GM18861 (cell line): ENCODE results near the gene SPAAR.
"Not testable (repeated sequence)": the region's sequence is repeated elsewhere in the genome, so short reads cannot be mapped to it uniquely, and the experiment has no call there.

Experiments
- ATAC-seq: cut with Tn5 transposase; IDR thresholded peaks from one replicate; pipeline ENCODE4 v1.9.1; 2021; ENCODE audit not compliant: unreplicated experiment

SPAAR gene

GRCh38 chr9:35920051-35920620, 10.8 kb downstream of the SPAAR start:
- no peak for ATAC-seq

GRCh38 chr9:35923598-35923926, 14.3 kb downstream of the SPAAR start:
- ATAC-seq, result no peak

GRCh38 chr9:35923927-35924763, 14.9 kb downstream of the SPAAR start:
- ATAC-seq, result no peak

- ATAC-seq, result no peak
Measured at GRCh38 chr9:35928591-35929452, 19.5 kb downstream of the SPAAR start.

GRCh38 chr9:35929453-35929718, 20.1 kb downstream of the SPAAR start:
- ATAC-seq, result no peak

GRCh38 chr9:35930521-35930920, 21.2 kb downstream of the SPAAR start:
- no peak for ATAC-seq

GRCh38 chr9:35930989-35931388, 21.7 kb downstream of the SPAAR start:
- ATAC-seq, result no peak

GRCh38 chr9:35932735-35933134, 23.4 kb downstream of the SPAAR start:
- ATAC-seq, result no peak

- no peak for ATAC-seq
Measured at GRCh38 chr9:35933550-35934067, 24.3 kb downstream of the SPAAR start.

GRCh38 chr9:35934069-35934468, 24.8 kb downstream of the SPAAR start:
- ATAC-seq, result not testable (repeated sequence)

- ATAC-seq, result no peak
Measured at GRCh38 chr9:35935261-35935660, 26.0 kb downstream of the SPAAR start.

- no peak for ATAC-seq
Measured at GRCh38 chr9:35935755-35936509, 26.6 kb downstream of the SPAAR start.

GRCh38 chr9:35937227-35937626, 27.9 kb downstream of the SPAAR start:
- ATAC-seq, result no peak

GRCh38 chr9:35938474-35939356, 29.4 kb downstream of the SPAAR start:
- no peak for ATAC-seq

GRCh38 chr9:35939679-35940250, 30.5 kb downstream of the SPAAR start:
- ATAC-seq, result no peak

- ATAC-seq, result no peak
Measured at GRCh38 chr9:35940458-35941407, 31.4 kb downstream of the SPAAR start.

- ATAC-seq, result no peak
Measured at GRCh38 chr9:35942286-35942685, 33.0 kb downstream of the SPAAR start.

GRCh38 chr9:35944173-35944572, 34.9 kb downstream of the SPAAR start:
- ATAC-seq, result no peak

GRCh38 chr9:35944841-35945240, 35.6 kb downstream of the SPAAR start:
- ATAC-seq, result no peak
